ENCODE results near the gene ATF6. TPM values are rescaled to one million over a fixed set of nuclear protein-coding genes. Genes with fewer than 3 reads are reported as not detected.

ATF6 gene
- total and polyA plus RNA-seq, 4 donors, result 10.0 to 22.5 (median 13.4) TPM

DNA sequence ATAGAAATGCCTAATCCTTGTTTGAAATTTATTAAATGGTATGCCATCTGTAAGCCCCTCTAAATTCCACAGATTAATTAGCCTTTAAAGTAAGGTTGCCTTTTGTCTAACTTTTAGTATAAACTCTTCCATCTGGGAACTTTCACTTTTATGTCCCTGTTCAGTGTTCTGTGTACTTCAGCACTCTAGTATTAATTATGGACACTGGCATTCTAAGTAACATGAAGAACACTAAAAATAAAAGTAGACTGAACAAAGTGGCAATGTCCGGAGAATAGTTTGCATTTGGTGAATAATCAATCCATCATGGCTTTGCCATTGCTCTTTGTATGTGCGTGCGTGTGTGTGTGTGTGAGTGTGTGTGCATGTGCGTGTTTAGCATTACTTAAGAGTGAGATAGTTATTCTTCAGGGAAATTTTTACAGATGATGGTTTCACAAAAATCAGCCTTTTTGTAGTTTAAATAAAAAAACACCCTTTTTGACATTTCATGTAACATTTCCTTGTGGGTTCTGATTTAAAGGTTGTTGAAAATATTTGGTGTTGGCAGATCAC lies 51.1 kb downstream of the ATF6 start:
- Histone ChIP-seq H3K4me1 (ENCODE audit: control insufficient read depth in 4 of 4, insufficient read depth in 4 of 4, low read length in 3 of 4) (peaks cover 1 to 8% (median 6%) of the 10 kb centered on the region in 4 donors), H3K9ac (ENCODE audit: low read depth in 1 of 2, low read length in 2 of 2) (no peak overlapping the region), H3K36me3 (ENCODE audit: control insufficient read depth in 4 of 4, insufficient read depth in 3 of 4, low read depth in 1 of 4, low read length in 3 of 4) (peaks cover 4 to 12% (median 5%) of the 10 kb centered on the region in 4 donors), H3K4me3 (ENCODE audit: low read depth in 1 of 3, low read length in 3 of 3) (no peak overlapping the region), H3K27ac (ENCODE audit: low read depth in 1 of 2, low read length in 2 of 2) (no peak overlapping the region), H3K27me3 (ENCODE audit: control insufficient read depth in 4 of 4, insufficient read depth in 4 of 4, low read length in 3 of 4) (no peaks in the 10 kb centered on the region), H3K9me3 (ENCODE audit: control insufficient read depth in 4 of 4, low read length in 3 of 4) (no peaks in the 10 kb centered on the region)
- TF ChIP-seq, protein P1, sequence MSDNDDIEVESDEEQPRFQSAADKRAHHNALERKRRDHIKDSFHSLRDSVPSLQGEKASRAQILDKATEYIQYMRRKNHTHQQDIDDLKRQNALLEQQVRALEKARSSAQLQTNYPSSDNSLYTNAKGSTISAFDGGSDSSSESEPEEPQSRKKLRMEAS (IDR thresholded peaks at IDR 0.05), result no peak
- TF ChIP-seq JUND (IDR thresholded peaks at IDR 0.05) (no peak), YY1 (IDR thresholded peaks at IDR 0.05) (no peak), FOXA2 (IDR thresholded peaks at IDR 0.05) (no peak), HNF4G (IDR thresholded peaks at IDR 0.05) (no peak)
- DNase-seq (ENCODE audit: low spot score), result no peak
- 93% methylated on average over 4 of the region's 4 CpGs for WGBS

DNA sequence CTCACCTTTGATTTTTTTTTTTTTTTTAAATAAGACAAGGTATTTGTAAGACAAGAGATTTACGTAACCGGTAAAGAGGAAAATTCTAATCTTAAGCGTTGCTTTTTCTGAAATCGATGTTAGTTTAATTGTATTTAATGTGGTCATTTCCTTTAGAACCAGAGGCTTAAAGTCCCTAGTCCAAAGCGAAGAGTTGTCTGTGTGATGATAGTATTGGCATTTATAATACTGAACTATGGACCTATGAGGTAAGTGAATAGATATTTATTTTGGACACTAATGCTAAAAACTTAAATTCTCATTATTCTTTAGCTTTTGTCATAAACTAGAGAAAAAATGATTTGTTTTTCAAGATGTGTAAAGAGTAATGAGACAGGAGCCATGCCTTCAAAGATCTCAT lies 54.8 kb downstream of the ATF6 start:
- H3K27ac ChIP-seq (ENCODE audit: low read depth in 1 of 2, low read length in 2 of 2), result no peak overlapping the region
- WGBS, result 47% methylated on average over 5 of the region's 5 CpGs
- H3K4me3 ChIP-seq (ENCODE audit: low read depth in 1 of 3, low read length in 3 of 3), result no peak overlapping the region
- no peak overlapping the region for H3K9ac ChIP-seq (ENCODE audit: low read depth in 1 of 2, low read length in 2 of 2)
- H3K4me1 ChIP-seq (ENCODE audit: control insufficient read depth in 4 of 4, insufficient read depth in 4 of 4, low read length in 3 of 4), result peaks cover 1 to 6% (median 5%) of the 10 kb centered on the region in 4 donors
- H3K27me3 ChIP-seq (ENCODE audit: control insufficient read depth in 4 of 4, insufficient read depth in 4 of 4, low read length in 3 of 4), result no peaks in the 10 kb centered on the region
- no peak for DNase-seq (ENCODE audit: low spot score)
- H3K36me3 ChIP-seq (ENCODE audit: control insufficient read depth in 4 of 4, insufficient read depth in 3 of 4, low read depth in 1 of 4, low read length in 3 of 4), result peaks cover 7 to 16% (median 8%) of the 10 kb centered on the region in 4 donors
- H3K9me3 ChIP-seq (ENCODE audit: control insufficient read depth in 4 of 4, low read length in 3 of 4), result no peaks in the 10 kb centered on the region
- TF ChIP-seq SP1 (IDR thresholded peaks at IDR 0.05), result no peak
- TF ChIP-seq, protein P2, sequence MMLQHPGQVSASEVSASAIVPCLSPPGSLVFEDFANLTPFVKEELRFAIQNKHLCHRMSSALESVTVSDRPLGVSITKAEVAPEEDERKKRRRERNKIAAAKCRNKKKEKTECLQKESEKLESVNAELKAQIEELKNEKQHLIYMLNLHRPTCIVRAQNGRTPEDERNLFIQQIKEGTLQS (IDR thresholded peaks at IDR 0.05), result no peak
- peak; percentile 72 for TF ChIP-seq HNF4A (conservative IDR thresholded peaks at IDR 0.05)
- TF ChIP-seq, protein P3, sequence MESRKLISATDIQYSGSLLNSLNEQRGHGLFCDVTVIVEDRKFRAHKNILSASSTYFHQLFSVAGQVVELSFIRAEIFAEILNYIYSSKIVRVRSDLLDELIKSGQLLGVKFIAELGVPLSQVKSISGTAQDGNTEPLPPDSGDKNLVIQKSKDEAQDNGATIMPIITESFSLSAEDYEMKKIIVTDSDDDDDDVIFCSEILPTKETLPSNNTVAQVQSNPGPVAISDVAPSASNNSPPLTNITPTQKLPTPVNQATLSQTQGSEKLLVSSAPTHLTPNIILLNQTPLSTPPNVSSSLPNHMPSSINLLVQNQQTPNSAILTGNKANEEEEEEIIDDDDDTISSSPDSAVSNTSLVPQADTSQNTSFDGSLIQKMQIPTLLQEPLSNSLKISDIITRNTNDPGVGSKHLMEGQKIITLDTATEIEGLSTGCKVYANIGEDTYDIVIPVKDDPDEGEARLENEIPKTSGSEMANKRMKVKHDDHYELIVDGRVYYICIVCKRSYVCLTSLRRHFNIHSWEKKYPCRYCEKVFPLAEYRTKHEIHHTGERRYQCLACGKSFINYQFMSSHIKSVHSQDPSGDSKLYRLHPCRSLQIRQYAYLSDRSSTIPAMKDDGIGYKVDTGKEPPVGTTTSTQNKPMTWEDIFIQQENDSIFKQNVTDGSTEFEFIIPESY (IDR thresholded peaks at IDR 0.05), result no peak

DNA sequence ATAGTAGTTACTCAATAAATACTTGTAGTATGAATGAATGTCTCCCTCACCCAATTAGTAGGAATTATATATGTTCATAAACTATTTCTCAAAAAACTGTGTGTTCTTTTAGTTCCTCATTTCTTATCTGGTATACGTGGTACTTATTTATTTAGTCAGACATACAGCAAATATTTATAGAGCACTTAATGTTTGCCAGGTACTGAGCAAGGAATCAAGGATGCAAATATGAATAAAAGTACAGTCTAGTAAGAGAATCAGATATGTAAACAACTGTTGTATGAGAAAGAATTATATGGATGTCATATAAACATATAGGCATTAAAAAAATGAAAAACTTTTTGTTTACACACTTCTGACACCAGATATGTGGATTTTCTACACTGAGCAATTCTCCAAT lies 58.5 kb downstream of the ATF6 start:
- H3K36me3 ChIP-seq (ENCODE audit: control insufficient read depth in 4 of 4, insufficient read depth in 3 of 4, low read depth in 1 of 4, low read length in 3 of 4), result peaks cover 4 to 16% (median 9%) of the 10 kb centered on the region in 4 donors
- no peaks in the 10 kb centered on the region for H3K9me3 ChIP-seq (ENCODE audit: control insufficient read depth in 4 of 4, low read length in 3 of 4)
- no peaks in the 10 kb centered on the region for H3K27me3 ChIP-seq (ENCODE audit: control insufficient read depth in 4 of 4, insufficient read depth in 4 of 4, low read length in 3 of 4)
- DNase-seq (ENCODE audit: low spot score), result no peak
- H3K27ac ChIP-seq (ENCODE audit: low read depth in 1 of 2, low read length in 2 of 2), result no peak overlapping the region
- H3K9ac ChIP-seq (ENCODE audit: low read depth in 1 of 2, low read length in 2 of 2), result no peak overlapping the region
- no peak overlapping the region for H3K4me3 ChIP-seq (ENCODE audit: low read depth in 1 of 3, low read length in 3 of 3)
- WGBS, result 37% methylated on average over 1 of the region's 1 CpG
- peaks cover 0 to 4% (median 0%) of the 10 kb centered on the region in 4 donors for H3K4me1 ChIP-seq (ENCODE audit: control insufficient read depth in 4 of 4, insufficient read depth in 4 of 4, low read length in 3 of 4)
- TF ChIP-seq RXRA (IDR thresholded peaks at IDR 0.05) (no peak), HNF4G (IDR thresholded peaks at IDR 0.05) (no peak), JUND (IDR thresholded peaks at IDR 0.05) (no peak), NR2F2 (IDR thresholded peaks at IDR 0.05) (no peak), SP1 (IDR thresholded peaks at IDR 0.05) (no peak), FOXA1 (IDR thresholded peaks at IDR 0.05) (no peak), HNF4A (conservative IDR thresholded peaks at IDR 0.05) (no peak), EGR1 (IDR thresholded peaks at IDR 0.05; ENCODE audit: low read depth in 2 of 2) (no peak), TAF1 (conservative IDR thresholded peaks at IDR 0.05) (no peak), RAD21 (IDR thresholded peaks at IDR 0.05) (no peak), YY1 (IDR thresholded peaks at IDR 0.05) (no peak)
- TF ChIP-seq, protein P4, sequence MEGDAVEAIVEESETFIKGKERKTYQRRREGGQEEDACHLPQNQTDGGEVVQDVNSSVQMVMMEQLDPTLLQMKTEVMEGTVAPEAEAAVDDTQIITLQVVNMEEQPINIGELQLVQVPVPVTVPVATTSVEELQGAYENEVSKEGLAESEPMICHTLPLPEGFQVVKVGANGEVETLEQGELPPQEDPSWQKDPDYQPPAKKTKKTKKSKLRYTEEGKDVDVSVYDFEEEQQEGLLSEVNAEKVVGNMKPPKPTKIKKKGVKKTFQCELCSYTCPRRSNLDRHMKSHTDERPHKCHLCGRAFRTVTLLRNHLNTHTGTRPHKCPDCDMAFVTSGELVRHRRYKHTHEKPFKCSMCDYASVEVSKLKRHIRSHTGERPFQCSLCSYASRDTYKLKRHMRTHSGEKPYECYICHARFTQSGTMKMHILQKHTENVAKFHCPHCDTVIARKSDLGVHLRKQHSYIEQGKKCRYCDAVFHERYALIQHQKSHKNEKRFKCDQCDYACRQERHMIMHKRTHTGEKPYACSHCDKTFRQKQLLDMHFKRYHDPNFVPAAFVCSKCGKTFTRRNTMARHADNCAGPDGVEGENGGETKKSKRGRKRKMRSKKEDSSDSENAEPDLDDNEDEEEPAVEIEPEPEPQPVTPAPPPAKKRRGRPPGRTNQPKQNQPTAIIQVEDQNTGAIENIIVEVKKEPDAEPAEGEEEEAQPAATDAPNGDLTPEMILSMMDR (IDR thresholded peaks at IDR 0.05; ENCODE audit: low read depth, low read length, missing input control), result no peak
- TF ChIP-seq, protein P2 (IDR thresholded peaks at IDR 0.05), result no peak
- TF ChIP-seq, protein P3 (IDR thresholded peaks at IDR 0.05), result no peak
- TF ChIP-seq, protein P1 (IDR thresholded peaks at IDR 0.05), result no peak
- TF ChIP-seq, protein P5, sequence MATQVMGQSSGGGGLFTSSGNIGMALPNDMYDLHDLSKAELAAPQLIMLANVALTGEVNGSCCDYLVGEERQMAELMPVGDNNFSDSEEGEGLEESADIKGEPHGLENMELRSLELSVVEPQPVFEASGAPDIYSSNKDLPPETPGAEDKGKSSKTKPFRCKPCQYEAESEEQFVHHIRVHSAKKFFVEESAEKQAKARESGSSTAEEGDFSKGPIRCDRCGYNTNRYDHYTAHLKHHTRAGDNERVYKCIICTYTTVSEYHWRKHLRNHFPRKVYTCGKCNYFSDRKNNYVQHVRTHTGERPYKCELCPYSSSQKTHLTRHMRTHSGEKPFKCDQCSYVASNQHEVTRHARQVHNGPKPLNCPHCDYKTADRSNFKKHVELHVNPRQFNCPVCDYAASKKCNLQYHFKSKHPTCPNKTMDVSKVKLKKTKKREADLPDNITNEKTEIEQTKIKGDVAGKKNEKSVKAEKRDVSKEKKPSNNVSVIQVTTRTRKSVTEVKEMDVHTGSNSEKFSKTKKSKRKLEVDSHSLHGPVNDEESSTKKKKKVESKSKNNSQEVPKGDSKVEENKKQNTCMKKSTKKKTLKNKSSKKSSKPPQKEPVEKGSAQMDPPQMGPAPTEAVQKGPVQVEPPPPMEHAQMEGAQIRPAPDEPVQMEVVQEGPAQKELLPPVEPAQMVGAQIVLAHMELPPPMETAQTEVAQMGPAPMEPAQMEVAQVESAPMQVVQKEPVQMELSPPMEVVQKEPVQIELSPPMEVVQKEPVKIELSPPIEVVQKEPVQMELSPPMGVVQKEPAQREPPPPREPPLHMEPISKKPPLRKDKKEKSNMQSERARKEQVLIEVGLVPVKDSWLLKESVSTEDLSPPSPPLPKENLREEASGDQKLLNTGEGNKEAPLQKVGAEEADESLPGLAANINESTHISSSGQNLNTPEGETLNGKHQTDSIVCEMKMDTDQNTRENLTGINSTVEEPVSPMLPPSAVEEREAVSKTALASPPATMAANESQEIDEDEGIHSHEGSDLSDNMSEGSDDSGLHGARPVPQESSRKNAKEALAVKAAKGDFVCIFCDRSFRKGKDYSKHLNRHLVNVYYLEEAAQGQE (IDR thresholded peaks at IDR 0.05), result no peak

Measured in liver (tissue), 9 donors.